GM19468 (cell line): ENCODE data around the gene DOCK11.

Experiments
- ATAC-seq: cut with Tn5 transposase; IDR thresholded peaks from one replicate; pipeline ENCODE4 v1.9.1; 2021; ENCODE audit warnings: mild to moderate bottlenecking, moderate library complexity, moderate number of reproducible peaks; ENCODE audit not compliant: unreplicated experiment; ENCODE audit errors: extremely low read depth

DOCK11 gene

DNA sequence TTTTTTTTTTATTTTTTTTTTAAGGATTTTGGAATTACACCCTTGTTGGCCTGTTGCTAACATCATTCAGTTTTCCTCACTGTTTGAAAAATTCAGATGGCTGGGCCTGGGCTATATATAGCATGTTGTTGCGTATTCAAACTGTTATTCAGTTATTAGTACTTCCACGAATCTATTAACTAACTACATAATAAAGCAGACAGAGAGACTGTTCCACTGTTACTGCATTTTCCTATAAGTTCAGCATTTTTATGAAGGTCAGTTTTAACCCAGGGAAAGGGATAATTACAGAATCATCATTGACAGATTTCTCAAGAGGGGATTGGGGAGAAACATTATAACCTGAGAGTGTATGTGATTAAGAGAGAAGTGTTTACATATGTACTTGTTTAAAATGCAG is 3.1 kb downstream of the DOCK11 start:
- no peak for ATAC-seq

DNA sequence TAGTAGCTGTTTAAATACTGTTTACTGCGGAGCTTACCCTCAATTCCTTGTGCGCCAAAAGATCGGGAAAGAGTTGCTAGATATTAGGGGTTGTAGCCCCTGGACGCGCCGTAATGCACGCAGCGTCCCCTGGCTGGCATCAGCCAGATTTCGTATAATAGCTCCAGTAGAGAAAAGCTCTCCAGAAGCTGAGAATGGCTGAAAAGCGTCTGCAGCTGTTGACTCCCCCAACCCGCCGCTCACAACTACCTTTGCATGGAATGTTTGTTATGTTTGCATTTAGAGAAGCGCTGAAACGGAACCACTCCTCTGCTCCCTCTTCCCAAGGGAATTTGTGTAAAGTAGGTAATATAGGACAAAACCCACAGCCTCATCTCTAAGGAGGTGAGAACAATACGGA is 3.7 kb downstream of the DOCK11 start:
- ATAC-seq: no peak

DNA sequence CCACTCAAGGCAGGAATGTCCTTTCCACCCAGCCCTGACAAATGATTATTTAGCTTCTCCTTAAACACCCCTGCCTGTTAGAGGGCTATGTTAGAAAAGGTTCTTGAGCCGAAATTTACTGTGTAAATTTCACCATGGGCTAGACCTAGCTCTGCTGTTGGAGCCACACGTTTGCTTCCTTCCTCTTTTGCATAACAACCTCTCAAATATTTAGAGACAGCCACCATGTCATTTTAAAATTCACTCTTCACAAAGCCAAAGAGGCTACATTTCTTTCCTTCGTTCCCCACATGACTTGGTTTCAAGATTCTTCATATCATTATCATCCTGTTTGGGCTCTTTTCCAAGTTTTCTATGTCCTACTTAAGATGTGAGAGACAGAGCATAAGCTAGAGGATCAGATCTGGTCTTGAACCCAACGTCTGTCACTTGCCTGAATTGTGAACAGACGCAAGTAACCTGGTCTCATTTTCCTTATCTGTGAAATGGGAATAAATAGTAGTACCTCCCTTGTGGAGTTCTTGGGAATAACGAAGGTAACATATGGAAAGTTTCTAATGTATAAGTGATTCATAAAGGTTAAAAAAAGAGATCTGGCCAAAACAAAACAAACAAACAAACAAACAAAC is 6.7 kb downstream of the DOCK11 start:
- no peak for ATAC-seq

DNA sequence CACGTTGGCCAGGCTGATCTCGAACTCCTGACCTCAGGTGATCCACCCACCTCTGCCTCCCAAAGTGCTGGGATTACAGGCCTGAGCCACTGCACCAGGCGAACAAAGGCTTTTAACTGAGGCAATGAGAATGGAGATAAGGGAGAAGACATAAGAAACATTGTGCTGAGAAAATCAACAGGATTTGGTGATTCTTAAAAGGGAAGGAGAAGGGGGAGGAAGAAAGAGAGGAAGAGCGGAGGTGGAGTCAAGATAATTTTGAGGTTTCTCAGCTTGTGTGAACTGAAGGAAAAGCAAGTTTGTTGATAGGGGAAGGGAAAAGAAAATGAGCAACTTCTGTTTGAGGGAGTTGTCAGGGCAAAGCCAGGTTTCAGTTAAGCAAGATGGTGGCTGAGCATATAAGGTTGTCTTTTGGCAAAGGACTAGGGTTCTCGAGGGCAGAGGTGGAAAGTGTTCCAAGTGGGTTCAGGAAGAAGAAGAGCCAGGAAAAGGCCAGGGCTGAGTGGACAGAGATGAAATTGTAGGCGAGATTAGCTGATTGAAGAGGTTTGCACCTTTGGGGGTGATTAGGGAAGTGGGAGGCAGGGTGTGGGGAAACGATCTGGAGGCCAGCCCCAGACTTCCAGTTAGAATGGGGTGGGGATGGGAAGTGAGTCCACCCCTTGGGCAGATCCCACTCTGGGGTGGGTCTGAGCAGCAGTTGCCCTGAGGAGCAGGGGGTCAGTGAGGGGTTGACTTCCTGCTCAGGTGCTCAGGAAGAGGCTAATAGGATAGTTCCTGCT is 7.8 kb downstream of the DOCK11 start:
- no peak for ATAC-seq

DNA sequence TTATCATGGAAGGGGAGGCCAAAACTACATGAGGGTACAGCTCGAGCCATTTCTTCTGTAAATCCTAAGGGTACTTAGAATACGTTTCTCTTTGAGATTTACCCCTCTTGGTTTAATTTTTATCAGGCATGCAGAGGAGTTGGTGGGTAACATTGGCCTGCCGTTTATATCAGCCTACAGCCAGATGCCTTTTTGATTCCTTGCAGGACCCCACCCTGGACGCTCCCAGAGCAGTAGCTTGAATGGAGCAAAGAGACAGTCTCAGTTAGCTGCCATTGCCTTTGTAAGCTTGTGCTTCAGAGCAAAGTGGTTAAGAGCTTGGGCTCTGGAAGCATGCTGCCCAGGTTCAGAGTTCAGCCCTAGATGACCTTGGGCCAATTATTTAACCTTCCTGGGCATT is 9.0 kb downstream of the DOCK11 start:
- ATAC-seq: no peak

DNA sequence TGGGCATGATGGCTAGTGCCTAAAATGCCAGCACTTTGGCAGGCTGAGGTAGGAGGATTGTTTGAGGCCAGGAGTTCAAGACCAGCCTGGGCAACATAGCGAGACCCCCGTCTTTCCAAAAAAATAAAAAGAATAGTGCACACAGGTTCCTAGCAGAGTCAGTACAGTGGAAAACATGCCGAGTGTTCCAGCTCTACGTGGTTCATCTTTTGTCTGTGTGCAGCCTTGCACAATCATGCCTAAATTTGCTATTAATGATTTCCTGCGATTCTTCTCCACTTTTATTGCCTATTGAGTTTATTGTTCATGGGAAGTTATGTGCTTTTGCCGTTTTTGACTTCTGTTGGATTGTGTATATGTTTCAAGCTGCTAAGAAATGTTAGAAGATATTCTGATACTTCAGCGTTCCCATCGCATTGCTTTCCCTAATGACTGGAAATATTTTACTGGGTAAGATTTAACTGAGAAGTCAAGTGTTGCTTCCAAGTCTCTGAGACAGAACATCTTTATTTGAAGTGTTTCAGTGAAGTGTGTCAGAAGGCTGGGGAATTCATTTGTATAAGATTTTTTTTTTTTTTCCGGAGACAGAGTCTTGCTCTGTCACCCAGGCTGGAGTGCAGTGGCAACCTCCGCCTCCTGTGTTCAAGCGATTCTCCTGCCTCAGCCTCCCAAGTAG is 11.3 kb downstream of the DOCK11 start:
- ATAC-seq: no peak

DNA sequence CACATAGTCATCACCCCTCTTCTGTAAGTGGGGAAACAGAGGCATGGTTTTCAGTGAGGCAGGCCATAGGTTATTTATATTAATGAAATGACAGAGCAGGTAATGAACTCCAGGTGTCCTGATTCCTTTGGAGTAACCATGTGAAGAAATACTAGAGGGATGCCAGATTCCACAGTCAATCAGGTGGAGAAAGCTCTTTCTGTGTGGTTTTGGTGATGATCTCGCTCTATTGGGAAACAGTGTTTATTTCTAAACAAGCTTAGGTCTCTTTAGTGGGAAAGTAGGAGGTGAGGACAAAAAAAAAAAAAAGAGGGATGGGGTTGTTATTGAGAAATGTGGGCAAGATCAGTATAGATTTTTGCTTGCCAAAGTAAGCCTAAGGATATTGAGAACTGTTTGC is 12.2 kb downstream of the DOCK11 start:
- ATAC-seq: no peak

DNA sequence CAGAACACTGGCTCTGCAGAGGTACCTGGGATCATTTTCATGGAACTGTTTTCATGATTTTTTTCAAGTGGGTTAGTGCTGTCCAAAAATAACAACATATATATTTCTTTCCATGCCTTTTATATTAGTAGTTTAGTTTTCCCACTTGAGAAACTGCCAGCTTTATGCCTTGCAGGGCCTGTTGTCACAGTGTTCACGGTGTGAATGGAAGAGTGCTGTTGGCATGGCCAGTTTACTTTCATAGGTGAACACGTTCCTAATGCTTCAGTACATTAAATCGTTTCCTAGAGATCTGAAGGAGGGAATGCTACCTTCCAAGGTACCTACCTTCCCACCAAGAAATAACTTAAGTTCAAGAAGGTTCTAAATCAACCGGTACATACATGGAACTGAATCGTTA is 12.6 kb downstream of the DOCK11 start:
- ATAC-seq: no peak

DNA sequence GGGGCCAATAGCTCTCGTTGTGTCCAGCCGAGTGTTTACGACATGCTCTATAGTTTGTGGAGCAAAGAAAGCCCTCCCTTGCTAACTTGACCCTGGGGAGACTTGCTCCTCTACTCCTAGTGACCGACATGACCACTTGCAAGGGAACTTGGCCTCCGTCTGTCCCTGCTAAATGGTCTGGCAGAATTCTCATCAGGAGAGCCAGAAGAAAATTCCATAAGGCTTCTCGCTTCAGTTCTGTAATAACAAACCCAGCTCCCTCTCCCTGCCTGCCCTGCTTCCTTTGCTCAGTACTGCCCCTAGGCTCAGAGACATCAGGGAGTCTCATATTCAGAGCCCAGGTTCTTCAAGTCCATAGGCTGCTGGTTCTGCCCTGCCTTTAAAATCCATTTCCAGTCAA is 13.0 kb downstream of the DOCK11 start:
- ATAC-seq: no peak

DNA sequence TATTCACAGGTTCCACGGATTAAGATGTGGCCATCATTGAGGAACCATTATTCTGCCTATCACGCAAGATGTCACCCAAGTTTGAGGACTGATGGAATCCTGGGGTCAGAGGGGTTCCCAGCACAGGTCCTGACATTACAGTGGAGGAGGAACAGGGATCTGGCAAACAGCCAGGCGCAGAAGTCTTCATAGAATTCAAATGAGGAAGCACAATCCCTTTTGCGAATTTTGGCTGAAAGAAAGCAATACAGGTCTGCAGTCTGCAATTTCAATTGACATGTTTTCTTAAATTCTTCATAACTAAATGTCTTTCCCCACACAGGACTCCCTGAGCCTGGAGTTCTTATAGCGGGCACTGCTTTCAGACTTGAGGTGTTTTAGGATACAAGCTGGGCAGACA is 14.5 kb downstream of the DOCK11 start:
- ATAC-seq: no peak

DNA sequence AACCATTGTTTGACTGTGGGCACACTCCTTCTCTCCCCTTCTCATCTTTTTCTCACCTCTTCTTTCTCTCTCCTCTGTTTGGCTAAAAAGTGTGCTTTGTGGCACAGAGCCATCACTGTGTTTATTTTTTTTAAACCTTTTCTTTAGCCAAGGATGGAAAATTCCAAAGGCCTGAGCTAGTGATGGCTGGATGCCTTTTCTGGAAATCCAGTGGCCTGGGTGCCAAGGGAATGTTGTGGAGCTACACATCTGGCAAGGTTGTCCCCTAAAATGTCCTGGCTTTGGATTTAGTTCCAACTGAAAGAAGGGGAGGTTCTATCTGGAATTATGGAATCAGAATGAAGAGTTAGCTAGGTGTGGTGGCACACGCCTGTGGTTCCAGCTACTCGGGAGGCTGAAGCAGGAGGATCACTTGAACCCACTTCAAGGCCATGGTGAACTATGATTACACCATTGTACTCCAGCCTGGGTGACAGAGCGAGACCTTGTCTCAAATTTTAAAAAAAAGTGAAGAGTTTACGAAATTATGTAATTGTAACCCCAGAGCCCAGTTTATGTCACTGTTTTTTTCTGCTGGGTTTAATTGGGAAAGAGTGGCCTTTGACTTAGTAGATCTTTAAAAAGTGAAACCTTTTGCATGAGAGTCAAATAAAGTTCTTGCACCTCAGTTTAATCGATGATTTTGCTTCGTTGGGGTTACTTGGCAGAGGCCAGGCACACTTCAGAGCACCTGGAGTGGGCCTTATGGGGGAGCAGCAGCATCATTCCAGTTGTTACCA is 17.7 kb downstream of the DOCK11 start:
- ATAC-seq: no peak

DNA sequence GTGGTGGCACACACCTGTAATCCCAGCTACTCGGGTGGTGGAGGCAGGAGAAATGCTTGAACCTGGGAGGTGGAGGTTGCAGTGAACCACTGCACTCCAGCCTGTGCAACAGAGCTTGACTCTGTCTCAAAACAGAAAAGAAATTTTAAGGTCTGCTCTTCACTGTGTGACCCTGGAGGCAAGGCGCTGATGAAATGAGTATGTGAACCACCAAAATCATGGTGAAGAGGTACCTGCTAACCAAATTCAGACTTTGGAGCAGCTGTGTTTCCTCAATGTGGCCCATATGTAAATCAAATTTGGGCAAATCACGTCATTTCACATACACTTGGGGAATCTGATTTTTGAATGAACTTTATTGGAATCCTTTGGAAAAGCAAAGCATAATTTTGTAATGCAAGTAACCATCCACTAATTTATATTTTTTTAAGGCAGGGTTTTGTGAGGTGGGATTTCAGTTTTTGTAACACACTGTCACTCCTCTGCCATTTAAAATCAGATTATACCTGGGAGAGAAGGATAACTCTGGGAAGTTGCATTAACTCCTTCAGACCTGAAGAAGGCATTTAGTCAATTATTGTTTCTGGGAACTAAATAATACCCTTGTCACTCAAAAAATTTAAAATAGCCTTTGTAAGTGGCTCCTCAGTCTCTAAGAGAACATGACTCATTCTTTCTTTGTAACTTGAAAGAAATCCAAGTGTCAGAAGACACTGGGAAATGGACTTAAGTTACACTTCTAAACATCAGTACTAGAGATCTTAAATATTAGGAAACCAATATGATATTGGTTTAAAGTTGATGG is 24.0 kb downstream of the DOCK11 start:
- no peak for ATAC-seq

DNA sequence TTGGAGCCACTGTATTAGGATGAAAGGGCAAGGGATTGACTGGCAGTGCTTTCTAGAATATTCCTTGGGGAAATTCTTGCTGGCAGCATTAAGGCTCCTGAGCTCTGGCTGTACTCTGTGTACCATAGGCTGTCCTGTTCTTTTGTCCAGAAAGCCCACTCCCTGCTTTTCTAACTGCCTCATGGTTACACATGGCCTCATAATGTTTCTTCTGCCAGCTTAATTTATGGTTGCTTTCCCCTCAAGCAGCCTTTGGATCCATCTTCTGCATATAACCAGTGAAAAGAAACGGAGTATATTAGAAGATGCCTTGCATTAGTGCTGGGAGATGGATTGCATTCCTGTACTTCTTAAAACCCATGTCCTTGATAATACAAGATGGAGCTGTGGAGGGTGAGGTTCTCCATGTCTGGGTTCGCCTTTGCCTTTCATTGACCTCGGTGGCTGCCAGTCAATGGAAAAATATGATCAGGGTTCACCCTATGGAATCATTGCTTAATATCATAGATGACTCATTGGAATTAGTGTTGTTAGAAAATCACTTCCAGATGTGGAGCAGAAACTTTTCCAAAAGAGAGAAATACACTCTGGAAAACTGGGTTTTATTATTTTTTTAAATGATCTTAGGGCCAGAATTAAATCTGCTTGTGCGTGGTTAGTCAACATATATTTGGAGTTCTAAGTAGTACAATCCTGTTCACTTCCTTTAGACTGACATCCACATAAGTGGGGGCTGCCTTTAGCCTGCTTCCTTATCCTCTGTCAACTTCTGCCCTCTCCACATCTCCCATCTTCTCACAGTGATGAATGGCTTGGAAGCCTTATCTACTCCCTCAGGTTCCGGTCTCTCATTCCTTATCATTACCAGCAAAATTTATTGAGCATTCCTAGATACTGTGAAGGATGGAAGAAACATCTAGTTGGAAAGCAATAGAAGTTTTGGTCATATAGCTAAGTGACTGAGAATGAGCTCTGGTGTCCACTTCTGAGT is 24.9 kb downstream of the DOCK11 start:
- no peak for ATAC-seq

DNA sequence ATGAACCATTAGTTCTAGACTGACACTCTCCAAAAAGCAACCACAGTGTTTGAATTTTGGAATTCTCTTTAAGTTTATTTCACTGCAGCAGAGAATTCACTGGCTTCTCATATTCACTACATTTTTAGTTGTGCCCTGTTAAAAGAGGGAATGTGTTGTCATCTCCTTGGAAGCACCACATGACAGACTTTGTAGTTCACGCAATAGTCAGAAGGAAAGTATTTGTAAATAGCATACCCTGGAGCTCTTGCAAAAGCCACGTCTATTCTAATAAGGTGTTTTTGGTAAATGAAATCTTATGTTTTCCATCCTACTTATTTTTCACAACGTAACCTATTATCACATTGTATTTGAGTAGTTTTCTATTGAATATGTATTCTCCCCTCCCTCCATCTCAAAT is 25.8 kb downstream of the DOCK11 start:
- ATAC-seq: no peak

DNA sequence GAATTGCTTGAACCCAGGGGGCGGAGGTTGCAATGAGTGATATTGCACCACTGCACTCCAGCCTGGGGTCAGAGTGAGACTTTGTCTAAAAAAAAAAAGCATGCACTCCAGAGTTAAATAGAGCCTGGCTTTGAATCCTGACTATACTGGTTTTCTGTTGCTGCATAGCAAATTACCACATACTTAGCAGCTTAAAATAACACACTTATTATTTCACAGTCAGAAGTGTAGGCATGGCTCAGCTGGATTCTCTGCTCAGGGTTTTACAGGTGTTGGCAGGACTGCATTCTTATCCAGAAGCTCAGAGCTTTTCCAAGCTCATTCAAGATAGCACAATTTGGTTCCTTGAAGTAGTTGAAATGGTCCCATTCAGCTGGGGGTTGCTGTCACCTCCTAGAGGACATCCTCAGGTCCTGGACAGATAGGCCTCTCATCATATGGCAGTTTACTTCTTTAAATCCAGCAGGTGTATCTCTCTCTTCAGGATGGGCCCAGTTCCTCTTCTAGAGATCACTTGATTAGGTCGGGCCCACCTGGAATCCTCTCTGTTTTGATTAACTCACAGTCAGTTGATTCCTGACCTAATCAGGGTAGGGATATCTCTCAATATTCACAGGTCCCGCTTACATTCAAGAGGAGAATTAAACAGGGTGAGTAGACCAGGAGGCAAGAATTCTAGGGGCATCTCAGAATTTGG is 26.8 kb downstream of the DOCK11 start:
- ATAC-seq: no peak

DNA sequence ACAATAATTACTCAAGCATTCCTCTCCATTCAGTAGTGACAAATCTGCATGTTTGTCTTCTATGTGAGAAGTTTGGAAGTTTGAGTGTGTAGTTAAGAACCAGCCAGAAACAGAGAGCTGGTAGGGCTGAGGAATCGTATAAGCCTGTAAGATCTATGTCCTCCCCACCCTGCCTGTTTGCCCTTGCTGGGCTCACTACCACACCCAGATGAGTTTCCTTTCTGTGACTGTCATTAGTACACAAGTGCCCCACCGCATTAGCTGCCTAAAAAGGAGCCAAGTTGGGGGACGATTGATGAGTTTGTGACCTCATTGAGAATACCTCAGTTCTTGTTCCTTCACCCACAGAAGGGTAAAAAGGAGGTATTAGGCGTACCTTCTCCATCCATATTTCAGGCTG is 28.3 kb downstream of the DOCK11 start:
- no peak for ATAC-seq

DNA sequence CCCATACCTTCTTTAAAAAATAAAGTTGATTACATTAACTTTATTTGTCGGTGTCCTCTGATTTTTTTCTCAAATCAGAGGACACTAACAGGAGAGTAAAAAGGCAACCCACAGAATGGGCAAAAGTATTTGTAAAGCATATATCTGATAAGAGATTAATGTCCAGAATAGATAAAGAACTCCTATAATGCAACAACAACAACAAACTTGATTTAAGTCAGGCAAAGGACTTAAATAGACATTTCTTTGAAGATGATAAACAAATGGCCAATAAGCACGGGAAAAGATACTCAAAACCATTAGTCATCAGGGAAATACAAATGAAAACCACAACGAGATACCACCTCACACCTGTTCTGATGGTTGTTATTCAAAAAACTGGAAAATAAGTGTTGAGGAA is 28.7 kb downstream of the DOCK11 start:
- no peak for ATAC-seq

DNA sequence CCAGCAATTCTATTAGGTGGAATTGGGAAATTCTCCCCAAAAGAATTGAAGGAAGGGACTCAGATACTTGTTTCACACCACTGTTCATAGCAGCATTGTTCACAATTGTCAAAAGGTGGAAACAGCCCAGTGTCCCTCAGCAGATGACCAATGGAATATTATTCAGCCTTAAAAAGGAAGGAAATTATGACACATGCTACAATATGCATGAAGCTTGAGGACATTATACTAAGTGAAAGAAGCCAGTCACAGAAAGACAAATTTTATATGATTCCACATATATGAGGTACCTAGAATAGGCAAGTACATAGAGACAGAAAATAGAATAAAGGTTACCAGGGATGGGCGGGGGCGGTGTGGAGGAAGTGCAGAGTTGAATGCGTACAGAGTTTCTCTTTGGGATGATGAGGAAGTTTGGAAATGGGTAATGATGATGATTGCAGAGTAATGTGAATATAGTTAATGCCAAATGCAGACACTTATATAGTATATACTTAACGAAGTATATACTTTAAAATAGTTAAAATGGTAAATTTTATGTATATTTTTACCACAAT is 29.6 kb downstream of the DOCK11 start:
- ATAC-seq: no peak
